Tibial nerve (tissue), 4 donors: ENCODE measurements around the gene FBXL20. TPM values are rescaled to one million over a fixed set of nuclear protein-coding genes. Genes with fewer than 3 reads are reported as not detected.
A peak's percentile ranks its signal among the peaks of the same experiment; 100 is the strongest.
"Not testable (repeated sequence)": the region's sequence is repeated elsewhere in the genome, so short reads cannot be mapped to it uniquely, and the experiment has no call there.

Experiments
- DNase-seq, 2 donors: peaks; one replicate each; pipeline ENCODE4 v3.0.0-alpha.2; 2019; ENCODE audit warnings: low spot score in 2 of 2
- H3K27ac ChIP-seq, 4 donors: fragments of 200-600 bp; sonication (generic) in 3 of 4; one replicate each; pipeline ENCODE4 v1.5.1; 2017 to 2019; ENCODE audit warnings: mild to moderate bottlenecking in 1 of 4
- H3K27me3 ChIP-seq, 2 donors: fragments of 200-600 bp; sonication (generic) in 1 of 2; one replicate each; pipeline versions ENCODE4 v1.5.1 to v1.6.0; 2017 to 2019
- H3K36me3 ChIP-seq, 3 donors: fragments of 200-600 bp; sonication (generic); one replicate each; pipeline ENCODE4 v1.5.1; 2018 to 2019
- H3K4me1 ChIP-seq, 4 donors: fragments of 200-600 bp; sonication (generic) in 3 of 4; one replicate each; pipeline ENCODE4 v1.5.1; 2017 to 2019
- H3K4me3 ChIP-seq, 4 donors: fragments of 200-600 bp; sonication (generic) in 3 of 4; one replicate each; pipeline ENCODE4 v1.5.1; 2017 to 2019; ENCODE audit warnings: mild to moderate bottlenecking in 1 of 4, moderate library complexity in 1 of 4
- H3K9me3 ChIP-seq, 4 donors: fragments of 200-600 bp; sonication (generic) in 3 of 4; one replicate each; pipeline ENCODE4 v1.5.1; 2017 to 2019
- EP300 ChIP-seq, 2 donors: sonication (generic); formaldehyde crosslinking; IDR thresholded peaks; one replicate each; pipeline ENCODE4 v1.6.1; 2017; ENCODE audit warnings: antibody characterized with exemption in 2 of 2, mild to moderate bottlenecking in 1 of 2
- POLR2A ChIP-seq, 2 donors: fragments of 450-650 bp; IDR thresholded peaks; one replicate each; pipeline ENCODE4 v1.6.1; 2017; ENCODE audit warnings: antibody characterized with exemption in 2 of 2, mild to moderate bottlenecking in 2 of 2, moderate library complexity in 2 of 2
- WGBS, 2 donors: methylation state at CpG; one replicate each; pipeline ENCODE4 v1.1.5; 2018; 5-methylcytosine and 5-hydroxymethylcytosine counted together
- total RNA-seq, 4 donors: library from RNA; depleted of rRNA; stranded (reverse); fragments of >200 nt; gene quantifications; one replicate each; pipeline ENCODE4 v1.1.0, GENCODE V29; 2016
- TF ChIP-seq, protein P1 (sequence below), 5 experiments: fragments of 200-600 bp in 3 of 5; fragments of 450-650 bp in 2 of 5; sonication (generic) in 3 of 5; IDR thresholded peaks; one replicate each; pipeline ENCODE4 v1.5.1; 2016 to 2019; ENCODE audit warnings: antibody characterized with exemption in 5 of 5, mild to moderate bottlenecking in 3 of 5, moderate library complexity in 2 of 5

FBXL20 gene
- total RNA-seq, 4 donors from 2014 or later, result 21.1 to 32.4 (median 30.4) TPM

DNA sequence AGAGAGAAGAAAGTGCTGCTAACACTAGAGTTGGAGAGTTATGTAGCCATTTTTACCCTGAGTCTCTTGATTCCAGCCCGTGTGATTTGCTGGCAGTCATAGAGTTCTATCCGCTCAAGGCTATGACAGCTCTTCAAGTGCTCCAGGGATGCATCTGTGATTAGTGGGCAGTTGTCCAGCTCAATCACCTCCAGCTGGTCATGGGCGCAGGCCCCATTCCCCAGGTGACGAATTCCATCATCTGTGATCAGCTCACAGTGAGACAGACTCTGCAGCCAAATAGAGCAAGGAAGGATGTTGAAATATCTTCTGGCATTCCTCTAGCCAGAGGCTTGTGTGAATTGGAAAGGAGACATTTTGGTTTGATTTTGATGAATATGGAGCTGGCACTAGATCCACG is 137.3 kb downstream of the FBXL20 start:
- TF ChIP-seq EP300 (IDR thresholded peaks at IDR 0.05), result peak in 1 of 2 donors; percentile 68
- TF ChIP-seq, protein P1, sequence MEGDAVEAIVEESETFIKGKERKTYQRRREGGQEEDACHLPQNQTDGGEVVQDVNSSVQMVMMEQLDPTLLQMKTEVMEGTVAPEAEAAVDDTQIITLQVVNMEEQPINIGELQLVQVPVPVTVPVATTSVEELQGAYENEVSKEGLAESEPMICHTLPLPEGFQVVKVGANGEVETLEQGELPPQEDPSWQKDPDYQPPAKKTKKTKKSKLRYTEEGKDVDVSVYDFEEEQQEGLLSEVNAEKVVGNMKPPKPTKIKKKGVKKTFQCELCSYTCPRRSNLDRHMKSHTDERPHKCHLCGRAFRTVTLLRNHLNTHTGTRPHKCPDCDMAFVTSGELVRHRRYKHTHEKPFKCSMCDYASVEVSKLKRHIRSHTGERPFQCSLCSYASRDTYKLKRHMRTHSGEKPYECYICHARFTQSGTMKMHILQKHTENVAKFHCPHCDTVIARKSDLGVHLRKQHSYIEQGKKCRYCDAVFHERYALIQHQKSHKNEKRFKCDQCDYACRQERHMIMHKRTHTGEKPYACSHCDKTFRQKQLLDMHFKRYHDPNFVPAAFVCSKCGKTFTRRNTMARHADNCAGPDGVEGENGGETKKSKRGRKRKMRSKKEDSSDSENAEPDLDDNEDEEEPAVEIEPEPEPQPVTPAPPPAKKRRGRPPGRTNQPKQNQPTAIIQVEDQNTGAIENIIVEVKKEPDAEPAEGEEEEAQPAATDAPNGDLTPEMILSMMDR (IDR thresholded peaks at IDR 0.05), result no peak
- no peaks in the 10 kb centered on the region for H3K4me1 ChIP-seq

DNA sequence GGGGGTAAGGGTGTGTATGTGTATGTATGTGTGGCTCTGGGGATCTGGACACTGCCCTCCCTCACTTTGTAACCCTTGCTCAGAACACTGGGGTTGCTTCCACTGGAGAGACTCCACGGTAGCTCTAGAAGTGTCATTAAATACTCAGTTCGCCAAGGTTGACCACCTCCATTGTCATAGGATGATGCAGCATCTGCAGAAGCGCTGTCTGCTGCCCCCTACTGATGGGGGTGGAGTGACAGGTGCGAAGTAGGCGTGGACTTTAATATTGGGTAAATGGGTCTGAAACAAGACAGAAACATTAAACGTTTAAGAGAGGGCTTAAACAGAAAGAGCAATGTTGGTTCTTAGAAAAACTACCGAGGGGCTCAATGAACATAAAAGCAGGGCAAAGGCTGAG is 140.1 kb downstream of the FBXL20 start:
- Histone ChIP-seq H3K36me3 (peaks cover 4 to 90% (median 26%) of the 10 kb centered on the region in 3 donors), H3K4me1 (peaks cover 0 to 5% (median 0%) of the 10 kb centered on the region in 4 donors), H3K4me3 (no peak overlapping the region), H3K9me3 (no peaks in the 10 kb centered on the region), H3K27me3 (no peaks in the 10 kb centered on the region), H3K27ac (no peak overlapping the region)
- no peak for DNase-seq
- WGBS, 2 donors, result 74 to 78% methylated on average over 7 of the region's 7 CpGs
- TF ChIP-seq EP300 (IDR thresholded peaks at IDR 0.05) (no peak), POLR2A (IDR thresholded peaks at IDR 0.05) (no peak)
- TF ChIP-seq, protein P1 (IDR thresholded peaks at IDR 0.05), result no peak

More for the DNA sequence above, 137.3 kb downstream of the FBXL20 start:
- peaks cover 4 to 90% (median 21%) of the 10 kb centered on the region in 3 donors for H3K36me3 ChIP-seq
- no peak overlapping the region for H3K4me3 ChIP-seq
- no peaks in the 10 kb centered on the region for H3K27me3 ChIP-seq
- WGBS, 2 donors, result 77 to 78% methylated on average over 5 of the region's 5 CpGs
- no peaks in the 10 kb centered on the region for H3K9me3 ChIP-seq
- DNase-seq, result peak in 1 of 2 donors; percentile 71
- no peak overlapping the region for H3K27ac ChIP-seq

DNA sequence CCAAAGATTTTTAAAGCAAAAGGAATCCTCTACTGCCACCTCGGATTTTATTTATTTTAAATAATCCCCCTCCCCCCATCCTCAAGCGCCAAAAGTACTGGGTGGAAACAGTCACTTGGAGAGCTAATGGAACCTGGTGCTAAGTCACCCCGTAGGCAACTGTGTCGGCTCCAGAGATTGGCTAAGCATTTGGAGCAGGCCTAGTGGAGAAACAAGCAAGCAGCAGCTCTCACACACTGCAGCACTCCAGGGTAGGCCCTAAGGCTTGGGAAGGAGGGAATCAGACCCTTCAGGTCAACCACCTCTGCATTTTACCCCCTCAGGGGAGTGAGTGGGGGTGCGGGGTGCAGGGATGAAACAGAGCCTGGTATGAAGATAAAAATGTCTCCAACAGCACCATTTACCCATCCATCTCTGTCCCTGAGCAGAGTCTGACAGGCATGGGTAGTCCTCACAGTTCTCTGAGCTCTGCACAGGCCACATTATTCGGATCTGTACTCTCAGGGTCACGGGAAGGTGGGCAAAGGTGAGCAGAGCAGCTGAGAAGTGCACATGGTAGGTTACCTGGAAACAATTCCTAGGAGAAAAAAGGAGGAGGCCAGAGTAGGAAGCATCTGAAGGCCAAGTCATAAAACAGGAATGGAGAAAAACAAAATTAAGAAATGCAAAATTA is 148.5 kb downstream of the FBXL20 start:
- no peak for DNase-seq
- H3K9me3 ChIP-seq, result no peaks in the 10 kb centered on the region
- WGBS, 2 donors, result 78 to 81% methylated on average over 7 of the region's 7 CpGs
- H3K4me3 ChIP-seq, result no peak overlapping the region
- H3K4me1 ChIP-seq, result no peaks in the 10 kb centered on the region
- no peak overlapping the region for H3K27ac ChIP-seq
- TF ChIP-seq POLR2A (IDR thresholded peaks at IDR 0.05) (no peak), EP300 (IDR thresholded peaks at IDR 0.05) (no peak)
- TF ChIP-seq, protein P1 (IDR thresholded peaks at IDR 0.05), result no peak
- H3K27me3 ChIP-seq, result no peaks in the 10 kb centered on the region
- H3K36me3 ChIP-seq, result peaks cover 0 to 60% (median 0%) of the 10 kb centered on the region in 3 donors

DNA sequence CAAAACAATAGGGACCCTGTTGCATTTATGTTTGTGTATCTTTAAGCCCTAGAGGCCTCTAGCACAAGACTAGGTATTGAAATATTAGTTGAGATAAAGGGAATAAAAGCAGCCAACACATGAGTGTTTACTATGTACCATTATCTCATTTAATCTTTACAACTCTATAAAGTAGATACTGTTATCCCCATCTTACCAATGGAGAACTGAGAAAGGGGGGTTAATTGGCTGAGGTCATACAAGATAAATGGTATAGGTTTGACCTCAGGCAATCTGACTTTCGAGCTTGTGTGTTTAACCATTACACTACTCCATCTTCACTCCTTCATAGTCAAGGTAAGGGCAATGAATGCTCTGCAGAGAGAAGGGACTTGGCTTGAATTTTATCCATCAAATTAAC is 149.4 kb downstream of the FBXL20 start:
- TF ChIP-seq, protein P1 (IDR thresholded peaks at IDR 0.05), result no peak
- TF ChIP-seq POLR2A (IDR thresholded peaks at IDR 0.05), result no peak
- no peak for TF ChIP-seq EP300 (IDR thresholded peaks at IDR 0.05)
- Histone ChIP-seq H3K4me3 (no peak overlapping the region), H3K27me3 (no peaks in the 10 kb centered on the region), H3K27ac (no peak overlapping the region), H3K9me3 (no peaks in the 10 kb centered on the region), H3K36me3 (peaks cover 0 to 50% (median 0%) of the 10 kb centered on the region in 3 donors), H3K4me1 (no peaks in the 10 kb centered on the region)
- 40 to 51% methylated on average over 1 of the region's 1 CpG for WGBS, 2 donors
- no peak for DNase-seq

DNA sequence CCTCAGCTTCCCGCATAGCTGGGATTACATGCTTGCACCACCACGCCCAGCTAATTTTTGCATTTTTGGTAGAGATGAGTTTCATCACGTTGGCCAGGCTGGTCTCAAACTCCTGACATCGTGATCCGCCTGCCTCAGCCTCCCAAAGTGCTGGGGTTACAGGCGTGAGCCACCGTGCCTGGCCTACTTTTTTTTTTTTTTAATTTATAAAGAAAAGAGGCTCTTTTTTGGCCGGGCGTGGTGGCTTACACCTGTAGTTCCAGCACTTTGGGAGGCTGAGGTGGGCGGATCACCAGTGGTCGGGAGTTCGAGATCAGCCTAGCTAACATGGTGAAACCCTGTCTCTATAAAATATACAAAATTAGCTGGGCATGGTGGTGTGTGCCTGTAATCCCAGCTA is 151.3 kb downstream of the FBXL20 start:
- 94 to 96% methylated on average over 12 of the region's 12 CpGs for WGBS, 2 donors
- H3K27me3 ChIP-seq, DNase-seq, H3K9me3 ChIP-seq, H3K27ac ChIP-seq, H3K4me3 ChIP-seq, H3K4me1 ChIP-seq: not testable (repeated sequence)
- H3K36me3 ChIP-seq, result peaks cover 0 to 40% (median 0%) of the 10 kb centered on the region in 3 donors
